SK-N-DZ (cell line): ENCODE results near the gene SDS.

ENCODE experiments used
- DNase-seq: peaks from one replicate; pipeline ENCODE4 v3.0.0-alpha.2; 2015; ENCODE audit warnings: low spot score

SDS gene

GRCh38 chr12:113348849-113349536, 54.7 kb downstream of the SDS start:
- no peak for DNase-seq

- no peak for DNase-seq
Observed at GRCh38 chr12:113347892-113348291, 55.8 kb downstream of the SDS start.

GRCh38 chr12:113347107-113347506, 56.6 kb downstream of the SDS start:
- DNase-seq, result no peak

GRCh38 chr12:113346353-113346752, 57.3 kb downstream of the SDS start:
- DNase-seq, result no peak

GRCh38 chr12:113345318-113345717, 58.4 kb downstream of the SDS start:
- no peak for DNase-seq
